ENCODE results near the gene LARGE1.

DNA sequence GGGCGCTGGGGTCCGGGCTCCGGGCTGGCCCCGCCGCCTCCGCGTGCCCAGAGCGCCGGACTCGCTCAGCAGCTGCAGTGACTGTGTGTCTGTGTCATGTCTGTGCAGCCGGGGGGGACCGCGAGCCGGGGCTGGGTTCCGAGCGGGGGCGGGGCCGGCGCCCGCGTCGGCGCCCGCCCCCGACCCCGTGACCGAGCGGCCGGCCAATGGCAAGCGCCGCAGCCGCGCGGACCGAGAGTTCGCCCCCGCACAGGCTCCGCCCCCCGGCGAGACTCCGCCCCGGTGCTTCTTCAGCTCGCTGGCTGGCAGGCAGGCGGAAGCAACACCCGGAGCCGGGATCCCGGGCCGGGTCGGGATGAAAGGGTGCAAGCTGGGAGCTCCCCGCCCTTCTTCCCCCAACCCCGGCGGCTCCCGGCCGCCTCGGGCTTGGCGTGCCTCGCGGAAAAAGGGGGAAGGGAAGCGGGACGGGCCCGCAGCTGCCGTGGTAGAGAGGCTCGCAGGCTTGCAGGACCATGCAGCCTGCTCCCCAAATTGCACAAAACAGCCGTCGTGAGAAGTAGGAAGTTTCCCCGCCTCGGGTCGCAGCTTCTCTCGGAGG lies 750 bp upstream of the LARGE1 start:
- TF ChIP-seq POLR2A (conservative IDR thresholded peaks at IDR 0.05) (no peak), XRCC5 (IDR thresholded peaks at IDR 0.05; ENCODE audit: low read depth, low read length) (no peak), KAT7 (CRISPR knock-in tag; IDR thresholded peaks at IDR 0.05; ENCODE audit: borderline replicate concordance) (no peak)
- TF ChIP-seq, protein P1, sequence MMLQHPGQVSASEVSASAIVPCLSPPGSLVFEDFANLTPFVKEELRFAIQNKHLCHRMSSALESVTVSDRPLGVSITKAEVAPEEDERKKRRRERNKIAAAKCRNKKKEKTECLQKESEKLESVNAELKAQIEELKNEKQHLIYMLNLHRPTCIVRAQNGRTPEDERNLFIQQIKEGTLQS (IDR thresholded peaks at IDR 0.05): no peak
- TF ChIP-seq, protein P1 (CRISPR knock-in tag; conservative IDR thresholded peaks at IDR 0.05): no peak
- TF ChIP-seq, protein P2, sequence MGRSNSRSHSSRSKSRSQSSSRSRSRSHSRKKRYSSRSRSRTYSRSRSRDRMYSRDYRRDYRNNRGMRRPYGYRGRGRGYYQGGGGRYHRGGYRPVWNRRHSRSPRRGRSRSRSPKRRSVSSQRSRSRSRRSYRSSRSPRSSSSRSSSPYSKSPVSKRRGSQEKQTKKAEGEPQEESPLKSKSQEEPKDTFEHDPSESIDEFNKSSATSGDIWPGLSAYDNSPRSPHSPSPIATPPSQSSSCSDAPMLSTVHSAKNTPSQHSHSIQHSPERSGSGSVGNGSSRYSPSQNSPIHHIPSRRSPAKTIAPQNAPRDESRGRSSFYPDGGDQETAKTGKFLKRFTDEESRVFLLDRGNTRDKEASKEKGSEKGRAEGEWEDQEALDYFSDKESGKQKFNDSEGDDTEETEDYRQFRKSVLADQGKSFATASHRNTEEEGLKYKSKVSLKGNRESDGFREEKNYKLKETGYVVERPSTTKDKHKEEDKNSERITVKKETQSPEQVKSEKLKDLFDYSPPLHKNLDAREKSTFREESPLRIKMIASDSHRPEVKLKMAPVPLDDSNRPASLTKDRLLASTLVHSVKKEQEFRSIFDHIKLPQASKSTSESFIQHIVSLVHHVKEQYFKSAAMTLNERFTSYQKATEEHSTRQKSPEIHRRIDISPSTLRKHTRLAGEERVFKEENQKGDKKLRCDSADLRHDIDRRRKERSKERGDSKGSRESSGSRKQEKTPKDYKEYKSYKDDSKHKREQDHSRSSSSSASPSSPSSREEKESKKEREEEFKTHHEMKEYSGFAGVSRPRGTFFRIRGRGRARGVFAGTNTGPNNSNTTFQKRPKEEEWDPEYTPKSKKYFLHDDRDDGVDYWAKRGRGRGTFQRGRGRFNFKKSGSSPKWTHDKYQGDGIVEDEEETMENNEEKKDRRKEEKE (IDR thresholded peaks at IDR 0.05; ENCODE audit: borderline replicate concordance in 1 of 2, control insufficient read depth in 1 of 2, low read depth in 2 of 2, low read length in 1 of 2): no peak

Data from K562 (cell line).